ENCODE results near the gene EVI5L. TPM values are rescaled to one million over a fixed set of nuclear protein-coding genes. Genes with fewer than 3 reads are reported as not detected.

Gene EVI5L
- total and polyA plus RNA-seq, 2 of the 8 experiments (the other 6 are each of a cell fraction or from before 2014, with no cell fraction given), result 7.2 to 11.0 TPM

GRCh38 chr19:7903244-7904073, 73.4 kb downstream of the EVI5L start, which contains the start of gene MAP2K7 (continued):
- TF ChIP-seq GTF2F1 (IDR thresholded peaks at IDR 0.05; ENCODE audit: borderline replicate concordance, low read depth, low read length) (0 out of 2 replicates have a peak, but pooled peaks have one; percentile 57), SIRT6 (IDR thresholded peaks at IDR 0.05; ENCODE audit: low read length) (no peak), ZNF274 (IDR thresholded peaks at IDR 0.05; ENCODE audit: borderline replicate concordance, extremely low read depth, low read length) (no peak), JUND (IDR thresholded peaks at IDR 0.05; ENCODE audit: low read length) (peak; percentile 61), TEAD4 (IDR thresholded peaks at IDR 0.05; ENCODE audit: low read depth, low read length) (peak; percentile 23; the same call in 1 of the 2 replicates), SP2 (IDR thresholded peaks at IDR 0.05; ENCODE audit: low read length) (no peak), SP4 (IDR thresholded peaks at IDR 0.05; ENCODE audit: low read length) (no peak), POLR2A (IDR thresholded peaks at IDR 0.05; ENCODE audit: control extremely low read depth in 1 of 2, low read depth in 2 of 2, low read length in 2 of 2) (peak in 1 of 2 experiments; percentile 92; a peak in 2 of 3 replicates)
- TF ChIP-seq, protein P1, sequence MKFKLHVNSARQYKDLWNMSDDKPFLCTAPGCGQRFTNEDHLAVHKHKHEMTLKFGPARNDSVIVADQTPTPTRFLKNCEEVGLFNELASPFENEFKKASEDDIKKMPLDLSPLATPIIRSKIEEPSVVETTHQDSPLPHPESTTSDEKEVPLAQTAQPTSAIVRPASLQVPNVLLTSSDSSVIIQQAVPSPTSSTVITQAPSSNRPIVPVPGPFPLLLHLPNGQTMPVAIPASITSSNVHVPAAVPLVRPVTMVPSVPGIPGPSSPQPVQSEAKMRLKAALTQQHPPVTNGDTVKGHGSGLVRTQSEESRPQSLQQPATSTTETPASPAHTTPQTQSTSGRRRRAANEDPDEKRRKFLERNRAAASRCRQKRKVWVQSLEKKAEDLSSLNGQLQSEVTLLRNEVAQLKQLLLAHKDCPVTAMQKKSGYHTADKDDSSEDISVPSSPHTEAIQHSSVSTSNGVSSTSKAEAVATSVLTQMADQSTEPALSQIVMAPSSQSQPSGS (IDR thresholded peaks at IDR 0.05; ENCODE audit: low read length), result no peak; the same call in 1 of the 2 replicates
- TF ChIP-seq, protein P2, sequence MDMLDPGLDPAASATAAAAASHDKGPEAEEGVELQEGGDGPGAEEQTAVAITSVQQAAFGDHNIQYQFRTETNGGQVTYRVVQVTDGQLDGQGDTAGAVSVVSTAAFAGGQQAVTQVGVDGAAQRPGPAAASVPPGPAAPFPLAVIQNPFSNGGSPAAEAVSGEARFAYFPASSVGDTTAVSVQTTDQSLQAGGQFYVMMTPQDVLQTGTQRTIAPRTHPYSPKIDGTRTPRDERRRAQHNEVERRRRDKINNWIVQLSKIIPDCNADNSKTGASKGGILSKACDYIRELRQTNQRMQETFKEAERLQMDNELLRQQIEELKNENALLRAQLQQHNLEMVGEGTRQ (IDR thresholded peaks at IDR 0.05; ENCODE audit: low read length), result peak; percentile 62
